NCI-H82 (cell line): ENCODE results near the gene MRPL11.

Experiments used
- DNase-seq: peaks from one replicate; lab custom pipeline; 2025; lab: John Stamatoyannopoulos, UW

MRPL11 gene

GRCh38 chr11:66438504-66439466, at the start of gene MRPL11:
Gene MRPL11, minus strand, starts transcription at chr11:66438848. Its CDS starts 94 bp downstream, at chr11:66438754.
- DNase-seq: peak; percentile 95

DNA sequence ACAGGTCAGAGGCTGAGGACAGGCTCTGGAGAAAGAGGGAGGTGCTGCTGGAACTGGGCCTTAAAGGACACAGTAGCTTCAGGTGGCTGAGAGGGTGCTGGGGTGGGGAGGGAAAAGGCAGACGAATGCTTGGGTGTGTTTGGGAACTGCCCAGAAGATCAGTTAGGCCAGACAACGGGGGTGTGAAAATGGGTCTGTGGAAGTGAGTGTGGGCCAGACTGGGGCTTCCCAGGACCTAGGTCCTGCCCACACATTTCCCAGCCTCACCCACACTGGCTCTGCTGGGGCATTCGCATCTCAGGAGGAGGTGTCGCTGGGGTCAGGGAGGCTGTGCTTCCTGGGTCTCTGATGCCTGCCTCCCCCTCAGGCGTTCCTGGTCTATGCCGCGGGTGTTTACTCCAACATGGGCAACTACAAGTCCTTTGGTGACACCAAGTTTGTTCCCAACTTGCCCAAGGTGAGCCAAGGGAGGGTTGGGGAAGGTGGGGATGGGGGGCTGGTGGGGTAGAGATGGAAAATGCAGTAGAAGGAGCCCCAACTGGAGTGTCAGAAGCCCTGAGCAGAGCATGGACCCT, 46.2 kb upstream of the MRPL11 start:
- DNase-seq: no peak

DNA sequence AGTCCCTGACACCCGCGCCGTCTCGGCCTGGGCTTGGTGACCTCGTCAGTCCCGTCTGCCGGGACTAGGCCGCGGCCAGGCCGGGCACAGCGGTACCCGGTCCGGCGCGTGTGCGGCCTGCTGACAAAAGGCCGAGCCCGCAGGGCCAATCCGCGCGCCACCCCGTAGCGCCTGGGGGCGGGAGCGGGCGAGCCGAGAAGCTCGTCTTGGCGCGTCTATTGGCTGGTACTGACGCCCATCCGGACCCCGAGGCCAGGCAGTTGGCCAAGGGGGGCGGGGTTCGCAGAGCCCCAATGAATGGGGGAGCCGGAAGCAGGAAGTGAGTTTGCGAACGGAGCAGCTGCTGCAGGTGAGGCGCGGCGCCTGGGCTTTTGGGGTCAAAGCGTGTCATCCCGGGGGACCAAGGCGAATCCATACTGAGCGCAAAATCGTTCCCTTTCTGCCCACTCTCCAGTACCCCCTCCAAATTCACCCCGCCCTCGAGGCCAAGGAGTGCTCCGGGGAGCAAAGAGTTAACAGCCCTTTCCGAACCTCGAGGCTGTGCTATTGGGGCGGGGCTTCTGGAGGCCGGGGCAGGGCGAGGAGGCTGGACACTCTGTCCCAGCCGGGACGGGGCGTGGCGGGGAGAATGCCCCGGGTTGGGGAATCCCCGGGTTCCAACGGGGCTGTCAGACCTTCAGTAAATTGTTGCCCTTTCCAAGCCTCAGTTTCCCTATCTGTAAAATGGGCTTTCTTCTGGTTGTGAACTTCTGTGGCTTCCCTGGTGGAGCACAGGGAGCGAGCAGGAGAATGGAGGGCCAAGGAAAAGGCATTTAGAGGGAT, 41.7 kb upstream of the MRPL11 start, which contains the start of gene DPP3:
TSS of gene DPP3 (plus strand) at position 318 of the 822 bp plus-strand sequence. CDS start 1,767 bp downstream, outside the sequence.
- DNase-seq: peak; percentile 96

DNA sequence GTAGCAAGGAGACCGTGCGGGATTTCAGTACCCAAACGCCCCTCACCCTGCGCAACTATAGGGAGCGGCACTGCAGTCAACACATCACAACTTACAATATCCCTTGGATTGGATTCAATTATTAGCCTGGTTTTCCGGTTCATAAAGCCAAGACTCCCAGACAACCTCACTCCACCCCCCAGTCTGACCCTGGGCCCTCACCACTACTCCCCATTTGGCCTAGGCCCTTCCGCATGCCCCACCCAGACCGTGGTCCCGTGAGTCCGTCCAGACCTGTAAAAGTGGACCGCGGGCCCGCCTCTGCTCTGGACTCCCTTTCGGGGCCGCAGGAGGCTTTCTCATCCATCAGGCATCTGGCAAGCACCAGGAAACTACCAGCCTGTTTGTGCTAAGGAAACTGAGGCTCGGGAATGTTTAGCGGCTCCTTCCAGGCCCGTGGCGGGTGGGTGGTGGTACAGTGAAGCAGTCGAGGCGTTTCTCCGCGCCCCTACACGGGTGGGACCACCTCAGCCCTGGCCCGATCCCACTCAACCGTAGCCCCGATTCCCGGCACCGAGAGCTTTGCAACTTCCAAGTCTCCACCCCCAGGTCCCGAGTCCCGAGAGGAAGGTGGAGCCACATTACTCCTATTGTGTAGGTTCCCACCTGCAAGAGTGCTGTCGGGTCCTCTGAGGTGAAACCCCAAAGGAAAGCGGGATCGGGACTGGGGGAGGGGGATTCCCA, 40.9 kb upstream of the MRPL11 start:
- peak; percentile 87 for DNase-seq

DNA sequence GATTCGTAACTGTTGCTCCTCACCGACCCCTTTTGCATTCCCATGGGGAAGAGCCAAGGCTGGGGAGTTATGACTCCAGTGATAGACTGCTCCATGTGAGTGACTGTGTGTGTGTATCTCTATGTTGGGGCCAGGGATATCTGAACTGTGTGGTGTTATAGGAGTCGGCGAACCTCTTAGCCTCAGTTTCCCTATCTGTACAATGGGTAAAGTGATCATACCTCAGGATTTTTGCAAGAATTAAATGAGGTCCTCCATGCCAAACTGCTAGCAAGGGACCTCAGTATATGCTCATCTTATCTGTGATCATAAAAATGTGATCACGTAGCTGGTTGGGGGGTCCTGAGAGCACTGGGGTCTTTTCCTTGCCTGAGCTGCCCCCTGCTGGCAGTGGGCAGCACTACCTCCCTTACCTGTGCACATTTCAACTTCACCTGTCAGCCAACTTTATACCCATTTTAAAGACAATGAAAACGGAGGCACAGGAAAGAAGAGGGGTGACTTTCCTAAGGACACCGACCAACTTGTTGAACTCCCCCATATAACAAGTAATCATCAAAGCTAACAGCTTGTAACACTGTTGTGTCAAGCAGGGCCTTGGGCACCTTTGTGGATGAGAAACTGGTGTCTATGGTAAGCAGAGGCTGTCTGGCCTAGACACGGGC, 40.2 kb upstream of the MRPL11 start:
- DNase-seq: peak; percentile 54

DNA sequence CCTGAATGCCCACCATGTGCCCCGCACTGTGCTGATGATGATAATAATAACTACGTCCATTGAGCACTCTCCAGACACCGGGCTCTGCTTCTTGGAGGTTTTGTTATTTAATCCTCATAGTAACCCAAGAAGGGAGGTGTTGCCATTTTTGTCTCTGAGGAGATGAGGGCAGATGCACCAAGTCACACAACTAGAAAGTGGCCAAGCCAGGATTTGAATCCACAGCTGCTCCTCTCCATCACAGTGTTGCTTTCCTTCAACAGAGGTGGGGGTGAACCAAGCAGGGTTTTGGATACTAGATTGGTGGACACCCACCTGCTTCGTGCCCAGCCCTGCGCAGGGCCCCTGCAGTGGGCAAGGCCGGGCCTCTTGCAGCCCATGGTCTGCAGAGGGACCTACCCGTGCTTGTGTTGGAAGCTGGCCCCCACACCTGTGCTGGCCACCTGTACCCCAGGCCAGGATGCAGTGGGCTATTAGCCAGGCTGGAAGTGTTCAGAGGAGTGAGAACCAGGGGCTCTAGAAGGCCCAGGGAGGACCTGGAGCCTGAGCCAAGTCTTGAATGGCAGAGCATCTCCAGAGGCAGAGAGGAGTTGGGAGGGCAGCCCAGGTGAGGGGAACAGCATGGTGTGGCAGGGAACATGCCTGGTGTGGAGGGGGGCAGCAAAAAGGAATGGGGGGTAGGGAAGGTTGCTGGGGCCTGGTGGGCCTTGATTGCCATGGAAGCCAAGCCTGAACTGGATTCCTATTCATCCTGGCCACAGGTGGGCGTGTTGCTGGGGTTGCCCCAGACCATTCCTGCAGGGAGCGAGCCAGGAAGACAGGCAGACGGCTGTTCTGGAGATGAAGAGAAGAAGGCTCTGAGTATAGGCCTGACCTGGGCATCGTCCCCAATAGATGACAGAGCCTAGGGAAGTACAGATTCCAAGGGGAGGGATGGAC, 38.9 kb upstream of the MRPL11 start:
- DNase-seq: no peak

DNA sequence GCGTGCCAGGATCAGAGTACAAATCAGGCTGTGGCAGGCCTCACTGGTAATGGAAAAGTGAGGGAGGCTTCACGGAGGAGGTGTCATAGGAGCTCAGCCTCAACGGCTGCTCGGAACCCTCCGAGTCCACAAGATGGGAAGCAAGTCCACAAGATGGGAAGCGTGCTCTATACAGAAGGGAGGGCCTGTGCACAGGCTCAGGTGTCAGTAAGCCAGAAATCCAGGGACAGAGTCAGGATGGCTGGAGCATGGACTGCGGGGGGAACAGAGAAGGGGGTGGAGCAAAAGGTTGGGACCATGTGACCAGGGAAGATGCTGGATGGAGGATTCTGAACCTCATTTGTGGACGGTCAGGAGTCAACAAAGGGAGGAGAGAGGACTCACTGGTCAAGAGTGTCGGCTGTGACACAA, 38.2 kb upstream of the MRPL11 start:
- peak; percentile 38 for DNase-seq

- DNase-seq: no peak
These were observed 37.7 kb upstream of the MRPL11 start for GRCh38 chr11:66476173-66476840.

GRCh38 chr11:66475349-66476172, 36.9 kb upstream of the MRPL11 start:
- no peak for DNase-seq

- DNase-seq: no peak
These were observed 35.2 kb upstream of the MRPL11 start for GRCh38 chr11:66473608-66474515.

GRCh38 chr11:66473167-66473566, 34.5 kb upstream of the MRPL11 start:
- DNase-seq: no peak

DNA sequence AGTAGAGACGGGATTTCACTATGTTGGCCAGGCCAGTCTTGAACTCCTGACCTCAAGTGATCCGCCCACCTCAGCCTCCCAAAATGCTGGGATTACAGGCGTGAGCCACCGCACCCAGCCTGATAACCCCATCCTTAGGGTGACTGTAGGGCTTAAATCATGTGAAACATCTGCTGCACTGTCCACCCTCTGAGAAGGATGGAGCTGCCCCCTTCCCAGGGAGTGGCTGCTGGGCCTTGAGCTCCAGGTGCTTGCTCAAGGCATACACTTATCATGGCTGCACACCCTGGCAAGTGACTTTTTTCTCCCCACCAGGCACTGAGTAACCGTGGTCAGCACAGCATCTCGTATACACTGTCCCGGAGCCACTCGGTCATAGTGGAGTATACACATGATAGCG, 33.4 kb upstream of the MRPL11 start:
- no peak for DNase-seq

DNA sequence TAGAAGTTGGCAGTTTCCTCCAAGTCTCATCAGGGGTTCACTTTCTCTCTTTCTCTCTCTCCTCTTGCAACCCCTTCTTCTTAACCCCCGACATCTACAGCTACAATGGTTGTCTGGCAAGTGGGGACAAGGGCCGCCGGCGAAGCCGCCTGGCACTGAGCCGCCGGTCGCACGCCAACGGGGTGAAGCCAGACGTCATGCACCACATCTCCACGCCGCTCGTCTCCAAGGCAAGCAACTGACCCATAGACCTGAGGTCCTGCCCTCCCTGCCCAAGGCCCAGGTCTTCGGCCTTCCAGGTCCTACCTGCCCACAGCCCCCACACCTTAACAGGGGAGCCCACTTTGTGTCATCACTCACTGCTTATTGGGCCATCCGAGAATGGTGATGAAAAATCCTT, 32.5 kb upstream of the MRPL11 start:
- no peak for DNase-seq

DNA sequence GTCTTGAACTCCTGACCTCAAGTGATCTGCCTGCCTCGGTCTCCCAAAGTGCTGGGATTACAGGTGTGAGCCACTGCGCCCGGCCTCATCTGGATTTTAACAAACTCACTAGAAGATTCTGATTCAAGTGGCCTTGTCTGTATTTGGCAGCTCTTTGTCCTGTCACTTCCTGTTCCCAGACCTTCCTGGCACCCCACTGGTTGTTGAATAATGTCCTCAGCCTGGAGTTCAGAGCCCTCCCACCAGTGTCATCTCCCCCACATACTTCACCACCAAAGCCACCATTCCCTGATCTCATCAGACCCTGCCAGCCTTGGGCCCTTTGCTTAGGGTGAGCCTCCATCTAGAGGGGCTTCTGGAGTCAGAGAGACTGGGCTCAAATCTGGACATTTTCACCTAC, 31.4 kb upstream of the MRPL11 start:
- DNase-seq: no peak

- no peak for DNase-seq
These were observed 30.8 kb upstream of the MRPL11 start for GRCh38 chr11:66469441-66469840.

GRCh38 chr11:66468691-66469090, 30.0 kb upstream of the MRPL11 start:
- no peak for DNase-seq

DNA sequence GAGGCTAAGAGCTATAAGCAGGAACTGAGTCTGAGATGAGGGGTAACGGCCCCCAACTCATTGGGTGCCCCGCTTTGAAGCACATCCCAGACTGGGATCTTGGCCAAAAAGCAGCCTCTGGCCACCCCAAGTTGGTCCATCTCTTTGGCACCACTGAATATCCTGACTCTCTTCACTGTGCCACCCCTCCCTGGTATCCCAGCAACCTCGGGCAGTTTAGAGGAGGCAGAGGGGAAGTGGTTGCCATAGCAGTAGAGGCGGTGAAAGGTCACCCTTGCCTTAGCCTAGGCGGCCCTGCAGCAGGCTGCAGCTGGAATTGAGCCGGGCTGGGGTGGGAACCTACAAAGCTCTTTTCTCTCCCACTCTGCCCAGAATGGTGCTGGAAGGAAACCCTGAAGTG, 29.1 kb upstream of the MRPL11 start:
- DNase-seq: peak; percentile 20
